ENCODE measurements around the gene FANCC.

GRCh38 chr9:95116002-95116807 lies 201.3 kb downstream of the FANCC start:
- TF ChIP-seq EP300 (IDR thresholded peaks at IDR 0.05) (no peak), CTCF (IDR thresholded peaks at IDR 0.05) (peak in 1 of 2 donors; percentile 12)
